DND-41 (cell line): Measurements from ENCODE around the gene PPM1E.

Experiments used
- CTCF ChIP-seq: IDR thresholded peaks from 2 replicates; pipeline ENCODE4 v1.5.1; 2012; ENCODE audit warnings: borderline replicate concordance, low read length, moderate library complexity, mild to moderate bottlenecking; ENCODE audit not compliant: poor library complexity, severe bottlenecking; ENCODE audit errors: extremely low read depth
- EZH2 ChIP-seq: IDR thresholded peaks from 3 replicates; pipeline ENCODE4 v1.6.1; 2012; ENCODE audit warnings: borderline replicate concordance, low read depth, mild to moderate bottlenecking, moderate library complexity, low read length, inconsistent platforms; ENCODE audit not compliant: severe bottlenecking

GRCh38 chr17:58710948-58711552 lies 44.6 kb upstream of the PPM1E start:
- peak; percentile 67 for TF ChIP-seq CTCF
- no peak for TF ChIP-seq EZH2
